Raji (cell line): ENCODE measurements around the gene NEURL2.

ENCODE experiments used
- POLR2A ChIP-seq: IDR thresholded peaks from 2 replicates; pipeline ENCODE4 v1.6.1; 2011; ENCODE audit warnings: low read depth, low read length, control low read depth; ENCODE audit not compliant: insufficient read depth

Gene NEURL2

DNA sequence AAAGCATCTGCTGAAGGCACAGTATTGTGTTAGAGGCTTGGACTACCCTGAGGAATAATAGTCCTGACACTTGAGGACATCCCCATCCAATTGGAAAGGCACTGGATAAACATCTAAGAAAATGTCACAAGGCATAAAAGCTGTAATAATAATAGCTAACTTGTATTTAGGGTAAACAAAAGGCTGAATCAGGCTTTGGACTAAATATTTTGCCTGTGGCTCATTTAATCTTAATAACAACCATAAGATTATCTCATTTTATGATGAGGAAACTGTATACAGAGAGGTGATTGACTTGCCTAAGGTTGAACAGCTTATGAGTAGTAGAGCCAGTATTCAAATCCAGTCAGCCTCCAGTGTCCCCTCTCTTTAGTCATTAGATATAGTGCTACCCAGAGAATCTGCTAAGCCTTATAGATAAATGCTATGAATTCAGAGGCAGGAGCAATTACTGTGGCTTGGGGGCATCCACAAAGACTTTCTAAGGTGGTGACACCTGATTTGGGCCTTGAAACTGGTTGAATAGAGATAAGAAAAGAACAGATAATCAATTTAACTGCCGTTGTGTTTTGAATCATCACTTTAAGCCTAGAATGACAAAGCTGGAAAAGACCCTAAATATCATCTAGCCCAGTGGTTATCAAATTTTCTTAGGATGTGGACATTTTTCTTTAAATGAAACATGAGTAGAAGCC, 17.5 kb downstream of the NEURL2 start:
- no peak for TF ChIP-seq POLR2A

- no peak for TF ChIP-seq POLR2A
Measured at GRCh38 chr20:45872626-45873025, 18.4 kb downstream of the NEURL2 start.

DNA sequence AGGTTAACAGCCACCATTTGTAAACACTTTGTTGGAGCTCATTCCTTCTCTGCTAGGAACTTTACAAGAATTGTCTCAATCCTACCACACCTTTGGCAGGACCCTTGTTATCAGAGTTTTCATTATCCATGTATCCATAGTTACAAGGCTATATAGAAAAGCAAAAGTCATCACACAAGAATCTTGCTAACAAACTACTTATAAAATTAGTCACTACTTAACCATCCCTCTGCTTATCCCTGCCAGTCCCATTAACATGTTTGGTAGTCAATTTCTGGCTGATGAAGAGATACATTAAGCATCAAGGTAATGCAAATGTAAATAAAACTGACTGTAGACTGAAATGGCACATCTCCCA, 23.2 kb downstream of the NEURL2 start:
- no peak for TF ChIP-seq POLR2A

GRCh38 chr20:45867136-45867818, 23.7 kb downstream of the NEURL2 start:
- TF ChIP-seq POLR2A: no peak

DNA sequence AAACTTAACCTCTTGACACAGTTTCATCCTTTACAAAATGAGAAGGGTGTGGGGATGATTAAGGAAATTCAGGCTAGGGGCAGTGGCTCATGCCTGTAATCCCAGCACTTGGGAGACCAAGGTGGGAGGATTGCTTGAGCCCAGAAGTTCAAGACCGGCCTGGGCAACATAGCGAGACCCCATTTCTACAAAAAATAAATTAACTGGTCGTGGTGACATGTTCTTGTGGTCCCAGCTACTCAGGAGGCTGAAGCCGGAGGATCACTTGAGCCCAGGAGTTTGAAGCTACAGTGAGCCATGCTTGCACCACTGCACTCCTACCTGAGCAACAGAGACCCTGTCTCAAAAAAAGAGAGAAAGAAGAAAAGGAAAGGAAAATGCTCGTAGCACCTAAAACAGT, 24.6 kb downstream of the NEURL2 start:
- no peak for TF ChIP-seq POLR2A

DNA sequence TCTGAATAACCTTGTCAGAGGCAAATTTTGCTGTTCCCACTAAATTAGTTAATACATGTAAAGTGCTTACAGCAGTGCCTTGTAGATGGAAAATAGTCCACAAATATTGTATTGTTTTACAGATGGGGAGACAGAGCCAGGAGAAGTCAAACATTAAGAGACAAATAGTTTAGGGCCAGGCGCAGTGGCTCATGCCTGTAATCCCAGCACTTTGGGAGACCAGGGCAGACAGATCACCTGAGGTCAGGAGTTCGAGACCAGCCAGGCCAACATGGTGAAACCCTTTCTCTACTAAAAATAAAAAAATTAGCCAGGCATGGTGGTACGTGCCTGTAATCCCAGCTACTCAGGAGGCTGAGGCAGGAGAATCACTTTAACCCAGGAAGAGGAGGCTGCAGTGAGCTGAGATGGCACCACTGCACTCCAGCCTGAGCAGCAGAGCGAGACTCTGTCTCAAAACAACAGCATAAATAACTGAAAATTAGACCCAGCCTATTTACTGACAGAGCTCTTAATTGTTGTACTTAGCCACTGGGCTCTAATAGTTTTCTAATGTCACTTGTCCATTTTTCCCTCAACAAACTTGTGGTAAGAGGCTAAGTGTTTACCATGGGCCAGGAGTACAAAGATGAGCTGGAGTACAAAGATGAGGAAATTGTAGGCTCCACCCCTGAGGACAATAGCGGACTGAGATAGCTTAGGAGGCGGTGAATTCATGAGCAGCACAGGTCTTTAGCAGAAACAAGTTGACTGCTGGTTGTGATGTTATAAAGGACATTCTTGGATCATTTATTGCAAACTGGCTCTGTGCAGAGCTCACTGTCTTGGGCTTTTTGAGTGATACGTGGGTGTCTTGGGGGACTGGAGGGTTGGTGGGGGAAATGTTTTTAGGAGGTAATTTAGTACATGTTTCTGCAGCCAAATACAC, 27.2 kb downstream of the NEURL2 start:
- TF ChIP-seq POLR2A: no peak

DNA sequence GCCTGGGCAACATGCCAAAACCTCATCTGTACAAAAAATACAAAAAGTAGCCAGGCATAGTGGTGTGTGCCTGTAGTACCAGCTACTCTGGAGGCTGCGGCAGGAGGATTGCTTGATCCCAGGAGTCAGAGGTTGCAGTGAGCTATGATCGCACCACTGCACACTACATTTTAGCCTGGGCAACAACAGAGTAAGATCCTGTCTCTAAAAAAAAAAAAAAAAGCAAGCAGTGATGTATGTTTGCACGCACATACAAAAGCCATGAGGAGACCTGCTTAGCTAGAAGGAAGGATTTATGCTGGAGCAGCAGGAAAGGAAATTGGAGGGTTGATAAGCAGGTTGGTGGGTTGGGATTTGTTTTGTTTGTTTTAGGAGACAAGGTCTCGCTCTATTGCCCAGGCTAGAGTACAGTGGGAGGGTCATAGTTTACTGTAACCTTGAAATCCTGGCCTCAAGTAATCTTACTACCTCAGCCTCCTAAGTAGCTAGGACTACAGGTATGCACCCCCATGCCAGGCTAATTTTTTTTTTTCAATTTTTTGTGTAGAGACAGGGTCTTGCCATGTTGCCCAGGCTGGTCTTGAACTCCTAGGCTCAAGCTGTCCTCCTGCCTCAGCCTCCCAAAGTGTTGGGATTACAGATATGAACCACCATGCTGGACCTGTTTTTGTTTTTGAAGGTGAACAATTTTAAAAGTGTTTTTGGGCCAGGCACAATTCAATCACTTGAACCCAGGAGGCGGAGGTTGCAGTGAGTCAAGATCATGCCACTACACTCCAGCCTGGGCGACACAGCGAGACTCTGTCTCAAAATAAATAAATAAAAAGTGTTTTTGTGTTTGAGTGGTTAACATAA, 29.6 kb downstream of the NEURL2 start:
- TF ChIP-seq POLR2A: no peak

DNA sequence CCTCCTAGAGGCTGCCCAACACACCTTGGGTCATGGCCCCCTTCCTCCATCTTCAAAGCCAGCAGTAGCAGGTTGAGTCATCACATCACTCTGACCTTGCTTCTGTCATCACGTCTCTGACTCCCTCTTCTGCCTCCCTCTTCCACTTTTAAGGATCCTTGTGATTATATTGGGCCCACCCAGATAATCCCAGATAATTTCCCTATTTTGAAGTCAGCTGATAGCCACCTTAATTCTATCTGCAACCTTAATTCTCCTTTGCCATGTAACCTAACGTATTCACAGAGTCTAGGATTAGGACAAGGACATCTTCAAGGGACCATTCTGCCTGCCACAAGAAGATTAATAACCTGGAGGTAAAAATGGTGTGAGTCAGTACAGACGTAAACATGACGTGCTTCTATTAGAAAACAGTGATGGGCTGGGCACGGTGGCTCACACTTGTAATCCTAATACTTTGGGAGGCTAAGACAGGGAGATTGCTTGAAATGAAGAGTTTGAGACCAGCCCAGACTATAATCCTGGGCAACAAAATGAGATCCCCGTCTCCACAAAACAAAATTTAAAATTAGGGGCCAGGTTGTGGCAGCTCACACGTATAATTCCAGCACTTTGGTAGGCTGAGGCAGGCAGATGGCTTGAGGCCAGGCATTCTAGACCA, 30.3 kb downstream of the NEURL2 start:
- no peak for TF ChIP-seq POLR2A

GRCh38 chr20:45859916-45860315, 31.1 kb downstream of the NEURL2 start:
- TF ChIP-seq POLR2A: no peak

DNA sequence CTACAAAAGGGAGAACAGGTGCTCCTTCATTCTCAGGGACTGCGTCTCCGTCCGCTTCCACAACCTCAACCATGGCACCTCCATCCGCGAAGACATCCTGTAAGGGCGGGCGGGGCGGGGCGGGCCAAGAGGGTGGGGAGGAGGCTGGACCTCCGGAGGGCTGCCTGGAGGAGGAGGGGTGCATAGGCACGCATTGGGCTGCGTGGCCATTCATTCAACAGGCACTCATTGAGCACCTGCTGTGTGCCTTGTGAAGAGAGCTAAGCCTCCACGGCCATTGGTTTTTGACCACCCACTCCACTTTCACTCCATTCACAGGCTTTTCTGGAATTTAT, 33.2 kb downstream of the NEURL2 start:
- TF ChIP-seq POLR2A: no peak

DNA sequence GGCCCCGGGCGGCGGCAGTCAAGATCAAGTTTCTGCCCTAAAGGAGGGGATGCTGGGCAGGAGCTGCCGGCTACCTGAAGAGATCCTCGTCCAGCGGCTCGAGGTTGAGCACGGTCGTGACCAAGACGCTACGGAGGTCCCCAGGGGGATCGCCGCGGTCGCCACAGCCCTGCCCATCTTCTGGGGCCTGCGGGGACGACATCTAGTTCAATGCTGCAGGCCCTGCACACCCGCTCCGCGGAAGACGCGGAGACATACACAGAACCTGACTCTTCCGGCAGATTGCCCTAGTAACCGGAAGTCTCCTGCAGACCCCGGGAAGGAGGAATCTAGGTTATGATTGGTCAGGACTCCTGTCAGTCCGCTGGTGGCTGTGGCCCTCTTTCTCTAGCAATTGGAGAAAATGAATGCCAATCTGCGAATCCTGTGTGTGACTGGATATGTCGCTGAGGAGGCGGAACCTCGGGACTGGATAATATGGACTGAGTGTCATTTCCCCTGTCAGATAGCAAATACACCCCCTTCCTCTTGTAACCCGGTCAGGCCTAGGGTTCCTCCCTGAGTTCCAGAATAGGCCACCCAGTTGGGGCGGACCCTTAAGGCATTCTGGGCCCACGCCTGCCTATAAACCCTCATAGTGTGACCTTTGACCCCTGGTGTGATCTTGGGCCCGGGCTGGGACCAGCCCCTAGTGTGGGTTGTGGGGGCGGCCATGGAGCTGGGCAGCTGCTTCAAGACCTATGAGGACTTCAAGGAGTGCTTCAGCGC, 33.7 kb downstream of the NEURL2 start, which contains the start of the genes ACOT8 and ZSWIM3:
ACOT8 (minus strand) TSS at position 279 of the 768 bp plus-strand sequence; CDS start at position 202, 77 bp downstream.
ZSWIM3 (plus strand) TSS at position 501 of the 768 bp plus-strand sequence; CDS start at position 713, 212 bp downstream.
- TF ChIP-seq POLR2A: peak; percentile 77

DNA sequence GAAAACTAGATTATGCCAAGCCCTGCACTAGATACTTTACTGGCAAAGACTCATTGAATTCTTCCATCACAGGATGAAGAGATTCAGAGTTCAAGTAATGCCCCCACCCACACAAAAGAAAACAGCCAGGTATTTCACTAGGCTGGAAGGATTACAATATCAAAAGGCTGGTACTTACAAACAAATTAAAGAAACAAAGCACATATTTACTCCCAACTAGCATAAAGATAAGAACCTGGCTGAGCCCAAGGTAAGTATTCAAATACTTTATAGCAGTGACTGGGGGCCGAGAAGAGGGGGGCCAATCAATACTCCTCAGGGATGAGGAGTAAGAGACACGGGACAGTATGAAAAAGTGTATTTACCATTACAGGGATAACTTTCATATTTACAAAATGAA, 37.5 kb downstream of the NEURL2 start:
- no peak for TF ChIP-seq POLR2A

- TF ChIP-seq POLR2A: no peak
Measured at GRCh38 chr20:45852326-45852725, 38.7 kb downstream of the NEURL2 start.

DNA sequence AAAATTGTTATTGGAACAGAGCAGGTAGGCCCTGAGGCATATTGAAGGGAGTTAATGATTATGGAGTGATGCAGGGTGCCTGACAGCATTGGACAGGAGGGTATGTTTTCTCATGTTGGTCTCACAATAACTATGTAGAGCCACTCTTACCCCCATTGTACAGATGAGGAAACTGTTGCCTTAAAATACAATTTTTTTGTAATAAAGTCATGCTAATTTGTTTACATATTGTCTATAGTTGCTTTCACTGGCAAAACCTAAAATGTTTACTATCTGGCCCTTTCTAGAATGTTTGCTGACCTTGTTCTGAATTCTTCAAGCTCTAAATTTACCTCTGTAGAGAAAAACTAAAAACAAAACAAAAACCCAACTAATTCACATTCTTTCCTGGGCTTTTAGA, 39.5 kb downstream of the NEURL2 start:
- TF ChIP-seq POLR2A: no peak

- no peak for TF ChIP-seq POLR2A
Measured at GRCh38 chr20:45850926-45851325, 40.1 kb downstream of the NEURL2 start.
